WERI-Rb-1 (cell line): ENCODE measurements around the gene ARMCX6.
"Not testable (repeated sequence)": the region's sequence is repeated elsewhere in the genome, so short reads cannot be mapped to it uniquely, and the experiment has no call there.

ENCODE experiments used
- DNase-seq: peaks from one replicate; pipeline ENCODE4 v3.0.0-alpha.2; 2020
- H3K27ac ChIP-seq: fragments of 250-450 bp; sonication (Bioruptor Pico); 2 replicates; pipeline ENCODE4 v1.5.1; 2020; ENCODE audit warnings: mild to moderate bottlenecking, moderate library complexity
- H3K27me3 ChIP-seq: fragments of 250-450 bp; sonication (Bioruptor Pico); 2 replicates; pipeline ENCODE4 v1.5.1; 2021; ENCODE audit warnings: mild to moderate bottlenecking, low read depth, moderate library complexity; ENCODE audit not compliant: insufficient read depth, severe bottlenecking
- H3K36me3 ChIP-seq: fragments of 250-450 bp; sonication (Bioruptor Pico); 2 replicates; pipeline ENCODE4 v1.5.1; 2020; ENCODE audit warnings: mild to moderate bottlenecking, moderate library complexity
- H3K4me3 ChIP-seq: 2 replicates; pipeline ENCODE4 v1.5.1; 2011; ENCODE audit warnings: low read depth, mild to moderate bottlenecking, control low read depth, low read length
- H3K9me3 ChIP-seq: fragments of 250-450 bp; sonication (Bioruptor Pico); 2 replicates; pipeline ENCODE4 v1.5.1; 2021; ENCODE audit warnings: mild to moderate bottlenecking, moderate library complexity; ENCODE audit not compliant: severe bottlenecking
- TF ChIP-seq, protein P1 (sequence below): IDR thresholded peaks from 2 replicates; pipeline ENCODE4 v1.5.1; 2011; ENCODE audit warnings: low read depth, mild to moderate bottlenecking, control low read depth, inconsistent platforms, low read length

Gene ARMCX6

DNA sequence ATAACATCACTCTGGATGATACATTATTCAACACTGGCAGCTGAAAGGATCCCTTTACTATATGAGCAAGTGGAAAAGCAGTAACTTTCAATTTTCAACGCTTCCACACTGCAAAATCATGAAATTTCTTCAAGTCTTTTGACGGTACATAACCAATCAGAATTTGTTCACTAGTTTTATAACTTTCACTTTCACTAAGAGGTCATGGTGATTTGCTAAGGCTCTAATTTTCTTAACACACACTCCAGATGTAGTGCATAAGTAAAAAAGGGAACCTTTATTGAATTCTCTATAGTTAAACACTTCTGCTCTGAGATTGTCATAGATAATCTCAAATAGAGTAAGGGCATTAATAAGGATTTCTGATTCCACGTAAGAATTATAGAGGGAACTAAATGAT lies 37.7 kb upstream of the ARMCX6 start:
- peaks cover 20% of the 10 kb centered on the region for H3K27me3 ChIP-seq
- no peak for DNase-seq
- no peaks in the 10 kb centered on the region for H3K36me3 ChIP-seq
- no peaks in the 10 kb centered on the region for H3K9me3 ChIP-seq
- TF ChIP-seq, protein P1, sequence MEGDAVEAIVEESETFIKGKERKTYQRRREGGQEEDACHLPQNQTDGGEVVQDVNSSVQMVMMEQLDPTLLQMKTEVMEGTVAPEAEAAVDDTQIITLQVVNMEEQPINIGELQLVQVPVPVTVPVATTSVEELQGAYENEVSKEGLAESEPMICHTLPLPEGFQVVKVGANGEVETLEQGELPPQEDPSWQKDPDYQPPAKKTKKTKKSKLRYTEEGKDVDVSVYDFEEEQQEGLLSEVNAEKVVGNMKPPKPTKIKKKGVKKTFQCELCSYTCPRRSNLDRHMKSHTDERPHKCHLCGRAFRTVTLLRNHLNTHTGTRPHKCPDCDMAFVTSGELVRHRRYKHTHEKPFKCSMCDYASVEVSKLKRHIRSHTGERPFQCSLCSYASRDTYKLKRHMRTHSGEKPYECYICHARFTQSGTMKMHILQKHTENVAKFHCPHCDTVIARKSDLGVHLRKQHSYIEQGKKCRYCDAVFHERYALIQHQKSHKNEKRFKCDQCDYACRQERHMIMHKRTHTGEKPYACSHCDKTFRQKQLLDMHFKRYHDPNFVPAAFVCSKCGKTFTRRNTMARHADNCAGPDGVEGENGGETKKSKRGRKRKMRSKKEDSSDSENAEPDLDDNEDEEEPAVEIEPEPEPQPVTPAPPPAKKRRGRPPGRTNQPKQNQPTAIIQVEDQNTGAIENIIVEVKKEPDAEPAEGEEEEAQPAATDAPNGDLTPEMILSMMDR, result no peak
- H3K27ac ChIP-seq, result no peak overlapping the region
- no peak overlapping the region for H3K4me3 ChIP-seq

DNA sequence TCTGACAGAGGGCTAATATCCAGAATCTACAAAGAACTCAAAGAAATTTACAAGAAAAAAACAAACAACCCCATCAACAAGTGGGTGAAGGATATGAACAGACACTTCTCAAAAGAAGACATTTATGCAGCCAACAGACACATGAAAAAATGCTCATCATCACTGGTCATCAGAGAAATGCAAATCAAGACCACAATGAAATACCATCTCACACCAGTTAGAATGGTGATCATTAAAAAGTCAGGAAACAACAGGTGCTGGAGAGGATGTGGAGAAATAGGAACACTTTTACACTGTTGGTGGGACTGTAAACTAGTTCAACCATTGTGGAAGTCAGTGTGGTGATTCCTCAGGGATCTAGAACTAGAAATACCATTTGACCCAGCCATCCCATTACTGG lies 29.9 kb upstream of the ARMCX6 start:
- not testable (repeated sequence) for H3K36me3 ChIP-seq, H3K9me3 ChIP-seq, H3K27ac ChIP-seq, DNase-seq, H3K4me3 ChIP-seq, H3K27me3 ChIP-seq

DNA sequence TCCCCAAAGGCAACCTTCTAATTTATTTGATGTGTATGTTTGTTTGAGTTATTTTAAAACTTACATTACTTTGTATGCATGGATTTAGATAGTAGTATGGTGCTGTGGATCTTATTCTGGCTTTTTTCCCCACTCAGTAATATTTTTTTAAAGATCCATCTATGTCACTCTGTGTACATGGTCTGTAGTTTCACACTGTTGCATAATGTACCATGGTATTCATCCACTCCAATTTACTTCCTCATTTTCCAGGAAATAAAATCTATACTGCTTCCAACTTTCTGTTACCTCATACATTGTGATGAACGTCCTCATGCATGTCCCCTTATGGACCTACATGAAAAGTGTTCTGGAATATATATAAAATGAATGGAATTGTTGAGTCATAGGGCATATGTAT lies 24.3 kb upstream of the ARMCX6 start:
- H3K9me3 ChIP-seq, result no peaks in the 10 kb centered on the region
- TF ChIP-seq, protein P1, result no peak
- DNase-seq, result no peak
- no peaks in the 10 kb centered on the region for H3K36me3 ChIP-seq
- H3K4me3 ChIP-seq, result no peak overlapping the region
- H3K27me3 ChIP-seq, result peaks cover 5% of the 10 kb centered on the region
- H3K27ac ChIP-seq, result no peak overlapping the region

- Histone ChIP-seq H3K9me3 (no peaks in the 10 kb centered on the region), H3K27me3 (peaks cover 3% of the 10 kb centered on the region), H3K36me3 (no peaks in the 10 kb centered on the region), H3K4me3 (no peak overlapping the region), H3K27ac (no peak overlapping the region)
- DNase-seq, result no peak
- TF ChIP-seq, protein P1, result no peak
These were observed 21.8 kb upstream of the ARMCX6 start for GRCh38 chrX:101639583-101639982.

GRCh38 chrX:101619364-101619763 lies 1.6 kb upstream of the ARMCX6 start:
- Histone ChIP-seq H3K9me3 (no peaks in the 10 kb centered on the region), H3K27ac (no peak overlapping the region), H3K4me3 (no peak overlapping the region), H3K36me3 (peaks cover 2% of the 10 kb centered on the region; the same call in 1 of the 2 replicates), H3K27me3 (peaks cover 3% of the 10 kb centered on the region)
- DNase-seq, result peak; percentile 13
- TF ChIP-seq, protein P1, result no peak

DNA sequence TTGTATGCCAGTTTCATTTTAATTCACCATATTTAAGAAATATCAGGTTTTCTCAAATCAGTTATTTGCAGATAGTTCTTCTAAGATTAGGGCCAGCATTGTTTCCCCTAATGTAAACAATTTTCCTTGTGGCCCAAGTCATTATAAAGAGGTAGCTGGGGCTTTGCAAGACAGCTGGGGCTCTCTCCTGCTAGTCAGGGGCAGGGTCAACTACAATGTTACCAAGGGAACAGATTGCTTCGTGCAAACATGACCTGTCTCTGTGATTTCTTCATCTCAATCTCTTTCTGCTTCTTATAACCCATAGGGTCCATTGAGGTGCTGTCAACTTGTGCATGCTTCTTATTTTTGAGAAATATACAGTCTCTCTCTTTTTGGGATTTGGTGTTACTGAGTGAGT lies 12.1 kb downstream of the ARMCX6 start:
- Histone ChIP-seq H3K27ac (no peak overlapping the region), H3K4me3 (no peak overlapping the region), H3K27me3 (peaks cover 47% of the 10 kb centered on the region), H3K36me3 (no peaks in the 10 kb centered on the region), H3K9me3 (no peaks in the 10 kb centered on the region)
- TF ChIP-seq, protein P1, result no peak
- no peak for DNase-seq
